A673 (cell line): ENCODE data around the gene GPA33.

Experiments used
- EZH2 ChIP-seq: fragments of 200-600 bp; sonication (generic); IDR thresholded peaks from 2 replicates; pipeline ENCODE4 v1.6.1; 2017; ENCODE audit warnings: borderline replicate concordance, low read depth, mild to moderate bottlenecking, mixed read lengths, antibody characterized with exemption, low read length; ENCODE audit not compliant: poor library complexity, severe bottlenecking
- TF ChIP-seq, protein P1 (sequence below): fragments of 300-800, 200-600 bp; sonication (generic); conservative IDR thresholded peaks from 2 replicates; pipeline ENCODE4 v1.5.1; 2017; ENCODE audit warnings: low read depth, mild to moderate bottlenecking, antibody characterized with exemption, low read length, moderate library complexity, mixed read lengths

DNA sequence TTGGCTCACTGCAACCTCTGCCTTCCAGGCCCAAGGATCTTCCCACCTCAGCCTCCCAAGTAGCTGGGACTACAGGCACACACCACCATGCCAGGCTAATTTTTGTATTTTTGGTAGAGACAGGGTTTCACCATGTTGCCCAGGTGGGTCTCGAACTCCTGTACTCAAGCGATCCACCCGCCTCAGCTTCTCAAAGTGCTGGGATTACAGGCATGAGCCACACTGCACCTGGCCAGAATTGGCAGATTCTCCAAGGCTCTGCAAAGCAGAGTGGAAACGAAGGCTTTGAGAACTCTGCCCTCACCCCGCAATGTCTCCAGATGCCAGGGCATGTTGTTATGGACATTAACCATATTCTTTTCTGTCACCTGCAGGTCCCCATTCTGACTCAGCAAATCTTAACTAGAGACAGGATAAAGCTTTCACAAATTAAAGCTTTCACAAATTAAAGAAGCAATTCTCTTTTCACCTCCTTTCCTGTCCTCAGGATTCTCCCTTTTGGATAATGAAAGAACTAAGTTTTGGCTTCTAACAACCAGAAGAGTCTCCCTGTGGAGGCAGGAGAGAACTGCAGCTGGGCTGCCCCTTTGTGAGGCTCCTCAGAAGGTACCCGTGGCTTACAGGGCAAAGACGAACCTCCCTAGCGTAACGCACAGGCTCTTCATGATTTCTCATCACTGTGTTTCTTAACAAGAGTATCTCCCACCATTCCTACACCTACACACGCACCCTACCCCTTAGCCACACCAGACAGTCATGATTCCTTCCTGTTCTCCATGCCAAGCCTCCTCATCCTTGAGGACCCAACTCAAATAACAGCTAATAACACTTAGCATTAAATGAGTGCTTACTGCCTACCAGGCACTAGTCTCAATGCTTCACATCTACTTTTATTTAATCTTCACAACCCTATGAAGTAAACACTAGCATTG, 29.8 kb downstream of the GPA33 start:
- TF ChIP-seq, protein P1, sequence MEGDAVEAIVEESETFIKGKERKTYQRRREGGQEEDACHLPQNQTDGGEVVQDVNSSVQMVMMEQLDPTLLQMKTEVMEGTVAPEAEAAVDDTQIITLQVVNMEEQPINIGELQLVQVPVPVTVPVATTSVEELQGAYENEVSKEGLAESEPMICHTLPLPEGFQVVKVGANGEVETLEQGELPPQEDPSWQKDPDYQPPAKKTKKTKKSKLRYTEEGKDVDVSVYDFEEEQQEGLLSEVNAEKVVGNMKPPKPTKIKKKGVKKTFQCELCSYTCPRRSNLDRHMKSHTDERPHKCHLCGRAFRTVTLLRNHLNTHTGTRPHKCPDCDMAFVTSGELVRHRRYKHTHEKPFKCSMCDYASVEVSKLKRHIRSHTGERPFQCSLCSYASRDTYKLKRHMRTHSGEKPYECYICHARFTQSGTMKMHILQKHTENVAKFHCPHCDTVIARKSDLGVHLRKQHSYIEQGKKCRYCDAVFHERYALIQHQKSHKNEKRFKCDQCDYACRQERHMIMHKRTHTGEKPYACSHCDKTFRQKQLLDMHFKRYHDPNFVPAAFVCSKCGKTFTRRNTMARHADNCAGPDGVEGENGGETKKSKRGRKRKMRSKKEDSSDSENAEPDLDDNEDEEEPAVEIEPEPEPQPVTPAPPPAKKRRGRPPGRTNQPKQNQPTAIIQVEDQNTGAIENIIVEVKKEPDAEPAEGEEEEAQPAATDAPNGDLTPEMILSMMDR = peak; percentile 46
- no peak for TF ChIP-seq EZH2
